Trophoblast cell (in vitro differentiated cells and primary cell): ENCODE measurements around the gene HPCAL4.

Experiments used
- DNase-seq, 2 donors: peaks; one replicate each; pipeline ENCODE4 v3.0.0-alpha.2; 2016
- H2AFZ ChIP-seq: 2 replicates; pipeline ENCODE4 v1.6.1; 2013; ENCODE audit warnings: low read length, moderate library complexity, mild to moderate bottlenecking; ENCODE audit not compliant: insufficient read depth, poor library complexity
- H2AK5ac ChIP-seq: 2 replicates; pipeline ENCODE4 v1.6.1; 2013; ENCODE audit warnings: mild to moderate bottlenecking, low read length
- H2BK120ac ChIP-seq: 2 replicates; pipeline ENCODE4 v1.6.1; 2013; ENCODE audit warnings: low read length, mild to moderate bottlenecking, moderate library complexity; ENCODE audit not compliant: insufficient read depth, poor library complexity
- H2BK12ac ChIP-seq: 2 replicates; pipeline ENCODE4 v1.6.1; 2013; ENCODE audit warnings: mild to moderate bottlenecking, low read length, moderate library complexity
- H2BK5ac ChIP-seq: 2 replicates; pipeline ENCODE4 v1.6.1; 2013; ENCODE audit warnings: low read length, low read depth, moderate library complexity, mild to moderate bottlenecking; ENCODE audit not compliant: poor library complexity
- H3K14ac ChIP-seq: 2 replicates; pipeline ENCODE4 v1.6.1; 2013; ENCODE audit warnings: mild to moderate bottlenecking, low read length
- H3K18ac ChIP-seq: 2 replicates; pipeline ENCODE4 v1.6.1; 2013; ENCODE audit warnings: mild to moderate bottlenecking, low read length
- H3K23ac ChIP-seq: 2 replicates; pipeline ENCODE4 v1.6.1; 2013; ENCODE audit warnings: low read length
- H3K27ac ChIP-seq: 2 replicates; pipeline ENCODE4 v1.5.1; 2013; ENCODE audit warnings: low read depth, mild to moderate bottlenecking, inconsistent platforms, low read length, moderate library complexity
- H3K27me3 ChIP-seq: 2 replicates; pipeline ENCODE4 v1.6.1; 2013; ENCODE audit warnings: inconsistent platforms, mild to moderate bottlenecking, low read length, moderate library complexity; ENCODE audit not compliant: insufficient read depth
- H3K36me3 ChIP-seq, 2 experiments: 1 replicate in 1 of 2; 2 replicates in 1 of 2; pipeline ENCODE4 v1.6.1; 2013; ENCODE audit warnings: low read length in 2 of 2, mild to moderate bottlenecking in 2 of 2, moderate library complexity in 1 of 2; ENCODE audit not compliant: insufficient read depth in 2 of 2, control insufficient read depth in 1 of 2
- H3K4ac ChIP-seq: 2 replicates; pipeline ENCODE4 v1.6.1; 2013; ENCODE audit warnings: low read depth, mild to moderate bottlenecking, low read length, moderate library complexity
- H3K4me1 ChIP-seq, 2 experiments: 1 replicate in 1 of 2; 2 replicates in 1 of 2; pipeline ENCODE4 v1.6.1; 2013; ENCODE audit warnings: low read length in 2 of 2, mild to moderate bottlenecking in 2 of 2, moderate library complexity in 1 of 2; ENCODE audit not compliant: insufficient read depth in 2 of 2, control insufficient read depth in 1 of 2
- H3K4me2 ChIP-seq: 2 replicates; pipeline ENCODE4 v1.6.1; 2013; ENCODE audit warnings: inconsistent platforms, mild to moderate bottlenecking, low read length, moderate library complexity
- H3K4me3 ChIP-seq: 2 replicates; pipeline ENCODE4 v1.5.1; 2013; ENCODE audit warnings: mild to moderate bottlenecking, low read depth, low read length, inconsistent platforms
- H3K79me1 ChIP-seq: one replicate; pipeline ENCODE4 v1.6.1; 2013; ENCODE audit warnings: low read length
- H3K79me2 ChIP-seq: 2 replicates; pipeline ENCODE4 v1.6.1; 2013; ENCODE audit warnings: low read length, mild to moderate bottlenecking; ENCODE audit not compliant: control insufficient read depth, insufficient read depth, poor library complexity
- H3K9ac ChIP-seq: 2 replicates; pipeline ENCODE4 v1.6.1; 2013; ENCODE audit warnings: mild to moderate bottlenecking, low read length
- H3K9me3 ChIP-seq: 2 replicates; pipeline ENCODE4 v1.6.1; 2013; ENCODE audit warnings: low read depth, mild to moderate bottlenecking, control low read depth, inconsistent platforms, low read length; ENCODE audit not compliant: insufficient read depth
- H4K12ac ChIP-seq: 2 replicates; pipeline ENCODE4 v1.6.1; 2013; ENCODE audit warnings: low read depth, mild to moderate bottlenecking, low read length, moderate library complexity
- H4K8ac ChIP-seq: 2 replicates; pipeline ENCODE4 v1.6.1; 2013; ENCODE audit warnings: low read depth, mild to moderate bottlenecking, low read length, moderate library complexity
- H4K91ac ChIP-seq: one replicate; pipeline ENCODE4 v1.6.1; 2013; ENCODE audit warnings: low read depth, mild to moderate bottlenecking, low read length, moderate library complexity
- WGBS: extraction: QIAGEN DNeasy Blood & Tissue Kit; methylation state at CpG from one replicate; pipeline ENCODE4 v1.1.7; 2013; ENCODE audit warnings: missing lambda C conversion rate; ENCODE audit not compliant: insufficient read length, insufficient coverage; ENCODE audit errors: extremely low coverage; 5-methylcytosine and 5-hydroxymethylcytosine counted together

HPCAL4 gene

DNA sequence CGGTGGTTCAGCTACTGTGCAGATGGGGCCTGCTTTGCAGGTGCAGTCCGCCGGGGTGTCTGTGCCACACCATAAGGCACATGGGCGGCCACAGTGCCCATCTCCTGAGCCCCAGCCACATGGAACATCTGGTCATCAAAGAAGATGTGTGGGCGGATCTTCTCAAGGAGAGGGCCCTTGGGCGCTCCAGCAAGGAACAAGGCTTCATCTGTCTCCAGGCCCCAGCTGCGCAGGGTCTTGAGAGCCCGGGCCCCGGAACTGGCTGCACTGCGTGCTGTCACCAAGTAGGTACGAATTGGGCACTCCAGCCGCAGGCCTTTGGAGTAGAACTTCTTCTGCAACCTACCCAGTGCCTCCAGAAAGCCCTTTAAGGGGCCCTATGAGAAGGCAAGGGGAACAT is 32.1 kb downstream of the HPCAL4 start:
- H2BK5ac ChIP-seq, result no peak overlapping the region
- no peak overlapping the region for H3K18ac ChIP-seq
- no peaks in the 10 kb centered on the region for H3K79me1 ChIP-seq
- H3K36me3 ChIP-seq, result no peaks in the 10 kb centered on the region
- no peak overlapping the region for H2AFZ ChIP-seq
- no peak overlapping the region for H4K91ac ChIP-seq
- DNase-seq, result no peak
- no peak overlapping the region for H3K9ac ChIP-seq
- no peaks in the 10 kb centered on the region for H3K79me2 ChIP-seq
- H3K4me1 ChIP-seq, result no peaks in the 10 kb centered on the region
- WGBS, result no CpG with 5 or more reads among the region's 12 CpGs
- H3K23ac ChIP-seq, result no peak overlapping the region
- peaks cover 4% of the 10 kb centered on the region for H3K27me3 ChIP-seq
- H2AK5ac ChIP-seq, result no peak overlapping the region
- no peak overlapping the region for H4K8ac ChIP-seq
- no peak overlapping the region for H2BK120ac ChIP-seq
- no peak overlapping the region for H4K12ac ChIP-seq
- no peak overlapping the region for H3K27ac ChIP-seq
- no peak overlapping the region for H3K4ac ChIP-seq
- H3K4me3 ChIP-seq, result no peak overlapping the region
- H3K9me3 ChIP-seq, result no peaks in the 10 kb centered on the region
- H3K4me2 ChIP-seq, result no peak overlapping the region
- no peak overlapping the region for H3K14ac ChIP-seq
- no peak overlapping the region for H2BK12ac ChIP-seq

DNA sequence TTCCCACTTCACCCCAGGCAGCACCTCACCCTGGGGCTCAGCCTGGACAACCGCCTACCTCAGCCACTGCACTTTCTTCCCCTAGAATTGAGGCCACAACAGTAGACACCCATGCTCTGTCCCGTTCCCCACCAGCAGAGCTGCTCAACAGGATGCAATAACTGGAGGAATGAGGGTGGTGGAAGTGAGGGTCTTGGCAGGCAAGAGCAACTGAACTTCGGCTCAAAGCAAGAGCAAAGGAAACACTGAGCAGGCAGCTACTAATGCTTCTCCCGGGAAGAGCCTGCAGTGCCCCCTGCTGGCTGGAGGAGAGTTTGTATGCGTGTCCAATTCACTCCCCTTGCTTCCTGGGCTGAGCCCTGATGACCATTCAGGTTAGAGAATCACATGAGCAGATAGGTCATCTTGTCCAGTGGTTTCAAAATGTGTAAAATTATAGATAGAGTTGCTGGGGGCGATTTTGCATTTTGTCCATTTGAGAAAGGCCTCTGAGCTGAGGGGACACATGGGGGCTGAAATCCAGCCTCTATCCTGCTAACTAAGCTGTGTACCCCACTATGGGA is 33.2 kb downstream of the HPCAL4 start:
- Histone ChIP-seq H2AFZ (peak overlapping the region; percentile 64), H3K4me2 (no peak overlapping the region), H3K18ac (no peak overlapping the region), H3K9me3 (no peaks in the 10 kb centered on the region), H3K4me1 (no peaks in the 10 kb centered on the region), H3K23ac (no peak overlapping the region), H3K27ac (no peak overlapping the region), H3K9ac (no peak overlapping the region), H3K79me1 (no peaks in the 10 kb centered on the region), H3K36me3 (no peaks in the 10 kb centered on the region), H4K12ac (no peak overlapping the region), H4K91ac (no peak overlapping the region), H3K79me2 (no peaks in the 10 kb centered on the region), H2BK120ac (no peak overlapping the region), H3K4ac (no peak overlapping the region), H3K4me3 (no peak overlapping the region), H4K8ac (peak overlapping the region; percentile 37), H3K14ac (no peak overlapping the region), H2BK12ac (no peak overlapping the region), H2AK5ac (no peak overlapping the region), H2BK5ac (no peak overlapping the region), H3K27me3 (peaks cover 4% of the 10 kb centered on the region)
- DNase-seq, result peak; percentile 55 to 80
- no CpG with 5 or more reads among the region's 6 CpGs for WGBS

DNA sequence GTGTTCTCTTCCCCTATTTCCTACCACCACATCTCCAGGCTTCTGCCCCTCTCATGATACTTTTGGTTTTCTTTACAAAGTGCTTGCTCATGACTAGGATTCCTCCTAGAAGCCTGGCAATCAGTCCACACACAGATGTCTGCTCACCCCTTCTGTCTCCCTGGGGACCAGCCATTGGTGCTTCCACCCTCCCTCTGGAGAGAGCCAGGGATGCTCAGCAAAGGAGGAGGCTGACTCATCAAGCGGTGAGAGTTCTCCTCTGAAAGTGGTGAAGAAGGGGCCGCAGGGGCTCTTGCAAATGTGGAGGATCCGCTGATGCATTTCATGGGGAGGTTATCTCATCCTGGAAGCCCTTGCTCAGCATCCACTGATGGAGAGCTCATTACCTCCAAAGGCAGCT is 33.8 kb downstream of the HPCAL4 start:
- no peaks in the 10 kb centered on the region for H3K36me3 ChIP-seq
- H3K9ac ChIP-seq, result no peak overlapping the region
- H2BK120ac ChIP-seq, result no peak overlapping the region
- H4K8ac ChIP-seq, result no peak overlapping the region
- H4K12ac ChIP-seq, result no peak overlapping the region
- H3K4me3 ChIP-seq, result no peak overlapping the region
- no peak overlapping the region for H2AK5ac ChIP-seq
- no peak overlapping the region for H3K23ac ChIP-seq
- H2BK12ac ChIP-seq, result no peak overlapping the region
- H3K14ac ChIP-seq, result no peak overlapping the region
- no peak for DNase-seq
- H3K18ac ChIP-seq, result no peak overlapping the region
- no CpG with 5 or more reads among the region's 3 CpGs for WGBS
- H3K27me3 ChIP-seq, result peaks cover 4% of the 10 kb centered on the region
- H2BK5ac ChIP-seq, result no peak overlapping the region
- H3K79me2 ChIP-seq, result no peaks in the 10 kb centered on the region
- H3K4ac ChIP-seq, result no peak overlapping the region
- H3K4me1 ChIP-seq, result no peaks in the 10 kb centered on the region
- H3K79me1 ChIP-seq, result no peaks in the 10 kb centered on the region
- H4K91ac ChIP-seq, result no peak overlapping the region
- no peak overlapping the region for H2AFZ ChIP-seq
- no peak overlapping the region for H3K27ac ChIP-seq
- H3K9me3 ChIP-seq, result no peaks in the 10 kb centered on the region
- no peak overlapping the region for H3K4me2 ChIP-seq

DNA sequence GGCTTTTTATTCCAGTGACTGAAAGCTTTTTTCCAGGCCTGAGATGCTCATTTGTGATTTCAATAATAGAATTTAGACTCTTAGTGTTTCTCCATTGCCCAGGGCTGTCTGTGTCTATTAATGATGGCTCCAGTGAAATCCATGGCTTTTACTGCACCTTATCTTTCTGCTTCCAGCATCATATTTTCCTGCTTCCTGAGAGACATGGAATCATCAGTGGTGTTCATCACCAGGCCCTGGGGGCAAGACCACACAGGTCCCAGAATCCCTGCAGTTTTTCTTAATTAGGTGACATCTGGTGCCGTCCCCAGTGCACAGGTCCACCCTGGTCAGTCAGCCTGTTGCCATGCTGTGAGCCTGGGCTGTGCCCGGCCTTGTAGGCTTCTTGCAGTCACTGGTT is 34.8 kb downstream of the HPCAL4 start:
- H4K12ac ChIP-seq, result no peak overlapping the region
- H3K4me1 ChIP-seq, result no peaks in the 10 kb centered on the region
- no peak overlapping the region for H2BK12ac ChIP-seq
- no peak overlapping the region for H4K8ac ChIP-seq
- no peak overlapping the region for H3K18ac ChIP-seq
- H3K4me2 ChIP-seq, result no peak overlapping the region
- no peaks in the 10 kb centered on the region for H3K9me3 ChIP-seq
- H3K4ac ChIP-seq, result no peak overlapping the region
- no peak for DNase-seq
- WGBS, result no CpG with 5 or more reads among the region's 2 CpGs
- no peak overlapping the region for H3K14ac ChIP-seq
- peaks cover 4% of the 10 kb centered on the region for H3K27me3 ChIP-seq
- no peak overlapping the region for H3K27ac ChIP-seq
- H2AFZ ChIP-seq, result no peak overlapping the region
- no peak overlapping the region for H3K9ac ChIP-seq
- no peaks in the 10 kb centered on the region for H3K79me2 ChIP-seq
- no peak overlapping the region for H3K4me3 ChIP-seq
- H2BK5ac ChIP-seq, result no peak overlapping the region
- H3K36me3 ChIP-seq, result no peaks in the 10 kb centered on the region
- H2AK5ac ChIP-seq, result no peak overlapping the region
- H4K91ac ChIP-seq, result no peak overlapping the region
- no peak overlapping the region for H2BK120ac ChIP-seq
- H3K23ac ChIP-seq, result no peak overlapping the region
- H3K79me1 ChIP-seq, result no peaks in the 10 kb centered on the region
